HuH-7.5 (cell line): Measurements from ENCODE around the gene ZMYND19.
"Not testable (repeated sequence)": the region's sequence is repeated elsewhere in the genome, so short reads cannot be mapped to it uniquely, and the experiment has no call there.

Experiments
- DNase-seq: peaks from one replicate; pipeline ENCODE4 v3.0.0; 2011; ENCODE audit warnings: low spot score

ZMYND19 gene

GRCh38 chr9:137590469-137591383, at the start of gene ZMYND19:
TSS of gene ZMYND19 (minus strand) at chr9:137590512. CDS start at chr9:137590263, 249 bp downstream.
- peak; percentile 99 for DNase-seq

GRCh38 chr9:137639303-137640051, 49.2 kb upstream of the ZMYND19 start:
- no peak for DNase-seq

- no peak for DNase-seq
Observed at GRCh38 chr9:137638680-137639079, 48.4 kb upstream of the ZMYND19 start.

- no peak for DNase-seq
Observed at GRCh38 chr9:137634016-137634415, 43.7 kb upstream of the ZMYND19 start.

- DNase-seq, result no peak
Observed at GRCh38 chr9:137632230-137633161, 42.2 kb upstream of the ZMYND19 start.

- no peak for DNase-seq
Observed at GRCh38 chr9:137631345-137632229, 41.3 kb upstream of the ZMYND19 start.

GRCh38 chr9:137630679-137631078, 40.4 kb upstream of the ZMYND19 start:
- no peak for DNase-seq

- no peak for DNase-seq
Observed at GRCh38 chr9:137630126-137630525, 39.8 kb upstream of the ZMYND19 start.

- not testable (repeated sequence) for DNase-seq
Observed at GRCh38 chr9:137627406-137627805, 37.1 kb upstream of the ZMYND19 start.

- DNase-seq, result no peak
Observed at GRCh38 chr9:137626464-137626863, 36.2 kb upstream of the ZMYND19 start.

GRCh38 chr9:137622211-137622610, 31.9 kb upstream of the ZMYND19 start:
- not testable (repeated sequence) for DNase-seq

- DNase-seq, result no peak
Observed at GRCh38 chr9:137621131-137621757, 30.9 kb upstream of the ZMYND19 start.

- no peak for DNase-seq
Observed at GRCh38 chr9:137620581-137620980, 30.3 kb upstream of the ZMYND19 start.

GRCh38 chr9:137620048-137620405, 29.7 kb upstream of the ZMYND19 start:
- no peak for DNase-seq

GRCh38 chr9:137619240-137620047, 29.1 kb upstream of the ZMYND19 start:
- peak; percentile 71 for DNase-seq

GRCh38 chr9:137618105-137619067, 28.1 kb upstream of the ZMYND19 start, which contains the start of gene EHMT1:
TSS of gene EHMT1 (plus strand) at chr9:137619005. CDS start at chr9:137619029, 24 bp downstream.
- DNase-seq, result peak; percentile 97

GRCh38 chr9:137615387-137615871, 25.1 kb upstream of the ZMYND19 start:
- no peak for DNase-seq
